Measurements from ENCODE around the gene LIPK. TPM values are rescaled to one million over a fixed set of nuclear protein-coding genes. Genes with fewer than 3 reads are reported as not detected.

Gene LIPK
- total RNA-seq, 6 experiments from 2014 or later = not detected

DNA sequence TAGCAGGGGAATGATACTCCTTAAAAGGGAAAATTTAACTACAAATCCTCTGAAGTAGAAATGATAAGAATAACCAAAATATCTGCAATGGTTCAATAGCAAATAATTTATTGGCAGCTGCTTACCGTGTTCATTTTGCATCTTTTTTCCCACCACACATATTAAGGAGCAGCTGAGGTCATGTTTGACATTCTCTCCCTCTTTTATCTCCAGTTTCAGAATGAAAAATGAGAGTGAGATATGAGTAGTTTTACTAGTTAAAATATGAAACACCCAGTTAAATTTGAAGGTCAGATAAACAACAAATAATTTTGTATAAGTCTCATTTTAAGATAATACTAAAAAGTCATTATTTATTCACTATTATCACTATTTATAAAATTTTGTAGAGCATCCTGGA, 56.9 kb downstream of the LIPK start:
- intact Hi-C loops (cut with DNase I) = no loop called here
- ATAC-seq = no peak
- H3K36me3 ChIP-seq = no peaks in the 10 kb centered on the region
- no peak overlapping the region for H3K4me3 ChIP-seq
- no peaks in the 10 kb centered on the region for H3K27me3 ChIP-seq
- no peak for DNase-seq
- TF ChIP-seq, protein P1, sequence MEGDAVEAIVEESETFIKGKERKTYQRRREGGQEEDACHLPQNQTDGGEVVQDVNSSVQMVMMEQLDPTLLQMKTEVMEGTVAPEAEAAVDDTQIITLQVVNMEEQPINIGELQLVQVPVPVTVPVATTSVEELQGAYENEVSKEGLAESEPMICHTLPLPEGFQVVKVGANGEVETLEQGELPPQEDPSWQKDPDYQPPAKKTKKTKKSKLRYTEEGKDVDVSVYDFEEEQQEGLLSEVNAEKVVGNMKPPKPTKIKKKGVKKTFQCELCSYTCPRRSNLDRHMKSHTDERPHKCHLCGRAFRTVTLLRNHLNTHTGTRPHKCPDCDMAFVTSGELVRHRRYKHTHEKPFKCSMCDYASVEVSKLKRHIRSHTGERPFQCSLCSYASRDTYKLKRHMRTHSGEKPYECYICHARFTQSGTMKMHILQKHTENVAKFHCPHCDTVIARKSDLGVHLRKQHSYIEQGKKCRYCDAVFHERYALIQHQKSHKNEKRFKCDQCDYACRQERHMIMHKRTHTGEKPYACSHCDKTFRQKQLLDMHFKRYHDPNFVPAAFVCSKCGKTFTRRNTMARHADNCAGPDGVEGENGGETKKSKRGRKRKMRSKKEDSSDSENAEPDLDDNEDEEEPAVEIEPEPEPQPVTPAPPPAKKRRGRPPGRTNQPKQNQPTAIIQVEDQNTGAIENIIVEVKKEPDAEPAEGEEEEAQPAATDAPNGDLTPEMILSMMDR (IDR thresholded peaks at IDR 0.05) = no peak
- no peak for TF ChIP-seq POLR2A (IDR thresholded peaks at IDR 0.05)
- WGBS (ENCODE audit: insufficient coverage, low coverage, low lambda C conversion rate, missing lambda C conversion rate) = 64% methylated on average over 1 of the region's 1 CpG
- no peak overlapping the region for H3K27ac ChIP-seq
- H3K4me1 ChIP-seq = peaks cover 0 to 16% (median 0%) of the 10 kb centered on the region in 4 donors
- H3K9me3 ChIP-seq = no peaks in the 10 kb centered on the region

DNA sequence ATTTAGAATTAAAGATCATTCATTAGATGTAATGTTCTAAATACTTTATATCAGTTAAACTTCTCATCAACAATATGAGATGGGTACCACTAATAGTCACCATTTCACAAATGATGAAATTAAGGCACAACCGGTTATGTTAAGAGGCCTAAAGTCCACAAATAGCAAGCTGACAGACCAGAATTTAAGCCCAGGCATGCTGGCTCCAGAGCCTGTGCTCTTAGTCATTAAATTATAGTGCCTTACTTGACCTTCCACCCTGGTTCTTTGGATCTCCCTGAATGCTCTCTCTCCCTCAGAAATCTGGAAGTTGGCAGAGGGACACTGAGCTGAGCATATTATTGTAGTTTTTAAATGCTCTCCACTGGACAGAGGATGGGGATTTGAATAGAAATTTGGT, 57.4 kb downstream of the LIPK start:
- TF ChIP-seq, protein P1 (IDR thresholded peaks at IDR 0.05) = no peak
- no peak for TF ChIP-seq POLR2A (IDR thresholded peaks at IDR 0.05)
- peaks cover 0 to 16% (median 0%) of the 10 kb centered on the region in 4 donors for H3K4me1 ChIP-seq
- intact Hi-C loops (cut with DNase I) = no loop called here
- 58% methylated on average over 1 of the region's 1 CpG for WGBS (ENCODE audit: insufficient coverage, low coverage, low lambda C conversion rate, missing lambda C conversion rate)
- no peak for ATAC-seq
- H3K36me3 ChIP-seq = no peaks in the 10 kb centered on the region
- H3K27ac ChIP-seq = no peak overlapping the region
- no peak for DNase-seq
- no peaks in the 10 kb centered on the region for H3K9me3 ChIP-seq
- no peaks in the 10 kb centered on the region for H3K27me3 ChIP-seq
- no peak overlapping the region for H3K4me3 ChIP-seq

GRCh38 chr10:88764110-88764509, 58.1 kb downstream of the LIPK start:
- 94% methylated on average over 2 of the region's 3 CpGs for WGBS (ENCODE audit: insufficient coverage, low coverage, low lambda C conversion rate, missing lambda C conversion rate)
- TF ChIP-seq, protein P1 (IDR thresholded peaks at IDR 0.05) = no peak
- TF ChIP-seq POLR2A (IDR thresholded peaks at IDR 0.05) = no peak
- no peak overlapping the region for H3K27ac ChIP-seq

DNA sequence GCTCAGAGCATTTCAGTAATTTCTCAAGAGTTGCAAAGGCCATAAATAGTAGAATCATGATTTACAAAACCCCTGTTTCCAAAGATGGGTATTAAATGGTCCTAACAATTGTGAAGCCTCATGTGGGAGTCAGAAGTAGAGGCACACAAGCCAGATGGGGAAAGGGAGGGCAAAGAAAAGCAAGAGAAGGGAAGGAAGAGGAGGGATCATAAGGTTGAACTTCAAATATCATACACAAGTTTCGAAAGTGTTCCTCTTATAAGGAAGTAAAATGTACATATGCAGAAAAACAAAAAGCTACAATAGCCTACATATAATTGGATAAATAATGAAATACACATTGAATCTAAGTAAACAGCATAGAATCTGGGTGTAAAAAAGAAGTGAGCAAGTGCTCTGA, 59.8 kb downstream of the LIPK start:
- intact Hi-C loops (cut with DNase I) = no loop called here
- ATAC-seq (no peak), DNase-seq (no peak)
- TF ChIP-seq, protein P1 (IDR thresholded peaks at IDR 0.05) = no peak
- TF ChIP-seq POLR2A (IDR thresholded peaks at IDR 0.05) = no peak
- Histone ChIP-seq H3K9me3 (no peaks in the 10 kb centered on the region), H3K36me3 (no peaks in the 10 kb centered on the region), H3K4me1 (peaks cover 0 to 25% (median 0%) of the 10 kb centered on the region in 4 donors), H3K4me3 (no peak overlapping the region), H3K27me3 (no peaks in the 10 kb centered on the region), H3K27ac (no peak overlapping the region)
- WGBS (ENCODE audit: insufficient coverage, low coverage, low lambda C conversion rate, missing lambda C conversion rate) = 38% methylated on average over 1 of the region's 1 CpG

More at GRCh38 chr10:88764110-88764509, 58.1 kb downstream of the LIPK start:
- no peaks in the 10 kb centered on the region for H3K27me3 ChIP-seq
- intact Hi-C loops (cut with DNase I) = no loop called here
- H3K36me3 ChIP-seq = no peaks in the 10 kb centered on the region
- H3K9me3 ChIP-seq = no peaks in the 10 kb centered on the region
- DNase-seq (no peak), ATAC-seq (no peak)
- H3K4me3 ChIP-seq = no peak overlapping the region
- peaks cover 0 to 23% (median 0%) of the 10 kb centered on the region in 4 donors for H3K4me1 ChIP-seq

DNA sequence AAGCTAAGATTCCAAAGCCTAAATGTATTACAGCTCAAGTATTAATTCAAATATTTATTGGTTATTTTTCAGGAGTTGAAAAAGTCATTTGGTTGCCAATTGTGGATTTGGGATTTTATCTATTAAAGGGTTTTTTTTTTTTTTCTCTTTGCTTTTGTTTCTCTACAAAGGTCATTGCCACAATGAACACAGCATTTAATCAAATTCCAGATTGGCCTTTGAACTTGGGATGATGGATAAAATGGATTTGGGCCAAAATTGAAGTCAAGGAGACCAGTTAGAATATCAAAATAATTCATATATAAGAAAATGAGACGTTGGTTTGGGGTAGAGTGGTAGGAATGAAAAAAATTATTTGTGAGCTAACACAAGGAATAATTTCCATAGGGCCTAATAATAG, 63.3 kb downstream of the LIPK start:
- intact Hi-C loops (cut with DNase I) = no loop called here
- peaks cover 0 to 25% (median 0%) of the 10 kb centered on the region in 4 donors for H3K4me1 ChIP-seq
- H3K27ac ChIP-seq = peak overlapping the region in 1 of 3 donors; percentile 65
- no peak for DNase-seq
- H3K36me3 ChIP-seq = no peaks in the 10 kb centered on the region
- H3K27me3 ChIP-seq = no peaks in the 10 kb centered on the region
- no peaks in the 10 kb centered on the region for H3K9me3 ChIP-seq
- WGBS (ENCODE audit: insufficient coverage, low coverage, low lambda C conversion rate, missing lambda C conversion rate) = 19% methylated on average over 1 of the region's 1 CpG
- peak in 2 of 4 donors; percentile 33 to 58 for ATAC-seq
- H3K4me3 ChIP-seq = no peak overlapping the region
- TF ChIP-seq POLR2A (IDR thresholded peaks at IDR 0.05) = no peak
- TF ChIP-seq, protein P1 (IDR thresholded peaks at IDR 0.05) = no peak

All from right lobe of liver (tissue), 6 donors.